Immature natural killer cell (primary cell): ENCODE results near the gene MRPL16. TPM values are rescaled to one million over a fixed set of nuclear protein-coding genes. Genes with fewer than 3 reads are reported as not detected.
A peak's percentile ranks its signal among the peaks of the same experiment; 100 is the strongest.
"Not testable (repeated sequence)": the region's sequence is repeated elsewhere in the genome, so short reads cannot be mapped to it uniquely, and the experiment has no call there.

Experiments used
- DNase-seq, 3 donors: peaks; one replicate each; pipeline ENCODE4 v3.0.0; 2022; ENCODE audit warnings: mixed read lengths in 1 of 3
- H3K27ac Mint-ChIP-seq, 6 donors: one replicate each; pipeline ENCODE4 v1.8.0; 2020; ENCODE audit warnings: mixed read lengths in 6 of 6, mild to moderate bottlenecking in 5 of 6, inconsistent platforms in 4 of 6, moderate library complexity in 3 of 6
- H3K27me3 Mint-ChIP-seq, 3 donors: one replicate each; pipeline ENCODE4 v1.8.0; 2020 to 2021; ENCODE audit warnings: low read depth in 3 of 3, mild to moderate bottlenecking in 3 of 3, mixed read lengths in 3 of 3, moderate library complexity in 3 of 3, inconsistent platforms in 1 of 3
- H3K36me3 Mint-ChIP-seq, 3 donors: one replicate each; pipeline ENCODE4 v1.8.0; 2020; ENCODE audit warnings: mixed read lengths in 3 of 3, inconsistent platforms in 2 of 3, mild to moderate bottlenecking in 2 of 3
- H3K4me1 Mint-ChIP-seq, 2 donors: one replicate each; pipeline ENCODE4 v1.8.0; 2020; ENCODE audit warnings: inconsistent platforms in 2 of 2, mild to moderate bottlenecking in 2 of 2, mixed read lengths in 2 of 2, moderate library complexity in 1 of 2
- H3K4me3 Mint-ChIP-seq, 5 donors: one replicate each; pipeline ENCODE4 v1.8.0; 2020; ENCODE audit warnings: mild to moderate bottlenecking in 5 of 5, mixed read lengths in 5 of 5, inconsistent platforms in 3 of 5, moderate library complexity in 3 of 5
- H3K9me3 Mint-ChIP-seq, 6 donors: one replicate each; pipeline ENCODE4 v1.8.0; 2020; ENCODE audit warnings: mild to moderate bottlenecking in 6 of 6, mixed read lengths in 6 of 6, inconsistent platforms in 4 of 6, moderate library complexity in 3 of 6
- polyA plus RNA-seq, 3 donors: library from polyadenylated mRNA; unstranded; fragments of 300-500 nt; fragmentation: Illumina TruSeq; gene quantifications; one replicate each; pipeline ENCODE4 v1.2.3, GENCODE V29; 2021

The MRPL16 gene
- polyA plus RNA-seq, 3 donors from 2014 or later: 64.1 to 77.5 (median 68.7) TPM

GRCh38 chr11:59833602-59834001, 23.0 kb upstream of the MRPL16 start:
- H3K36me3 Mint-ChIP-seq: no peaks in the 10 kb centered on the region
- H3K4me3 Mint-ChIP-seq: no peak overlapping the region
- H3K4me1 Mint-ChIP-seq: no peaks in the 10 kb centered on the region

GRCh38 chr11:59829358-59829757, 18.8 kb upstream of the MRPL16 start:
- DNase-seq: no peak
- H3K4me3 Mint-ChIP-seq: no peak overlapping the region
- no peaks in the 10 kb centered on the region for H3K9me3 Mint-ChIP-seq

More at GRCh38 chr11:59833602-59834001, 23.0 kb upstream of the MRPL16 start:
- no peak for DNase-seq
- H3K27me3 Mint-ChIP-seq: peaks cover 2 to 6% (median 5%) of the 10 kb centered on the region in 3 donors
- H3K27ac Mint-ChIP-seq: no peak overlapping the region
- H3K9me3 Mint-ChIP-seq: no peaks in the 10 kb centered on the region

GRCh38 chr11:59822989-59823566, 12.5 kb upstream of the MRPL16 start:
- Mint-ChIP-seq H3K4me3 (peak overlapping the region in 1 of 5 donors; percentile 8), H3K36me3 (no peaks in the 10 kb centered on the region), H3K4me1 (peaks cover 2 to 14% of the 10 kb centered on the region in 2 donors), H3K27me3 (peaks cover 0 to 3% (median 0%) of the 10 kb centered on the region in 3 donors), H3K9me3 (no peaks in the 10 kb centered on the region), H3K27ac (no peak overlapping the region)
- DNase-seq: peak in 2 of 3 donors; percentile 22 to 34

More at GRCh38 chr11:59829358-59829757, 18.8 kb upstream of the MRPL16 start:
- Mint-ChIP-seq H3K36me3 (no peaks in the 10 kb centered on the region), H3K4me1 (no peaks in the 10 kb centered on the region), H3K27ac (no peak overlapping the region), H3K27me3 (peaks cover 0 to 3% (median 2%) of the 10 kb centered on the region in 3 donors)

GRCh38 chr11:59818572-59818971, 8.0 kb upstream of the MRPL16 start:
- Mint-ChIP-seq H3K4me3 (no peak overlapping the region), H3K27ac (no peak overlapping the region), H3K9me3 (no peaks in the 10 kb centered on the region), H3K27me3 (peaks cover 0 to 5% (median 0%) of the 10 kb centered on the region in 3 donors), H3K4me1 (peaks cover 6 to 21% of the 10 kb centered on the region in 2 donors), H3K36me3 (no peaks in the 10 kb centered on the region)
- DNase-seq: no peak

- not testable (repeated sequence) for H3K27ac Mint-ChIP-seq, H3K4me3 Mint-ChIP-seq, H3K36me3 Mint-ChIP-seq
These were observed 5.9 kb upstream of the MRPL16 start for GRCh38 chr11:59816434-59816833.

GRCh38 chr11:59815754-59816153, 5.2 kb upstream of the MRPL16 start:
- H3K4me3 Mint-ChIP-seq: no peak overlapping the region
- H3K36me3 Mint-ChIP-seq: no peaks in the 10 kb centered on the region
- no peak overlapping the region for H3K27ac Mint-ChIP-seq
- peaks cover 11 to 22% of the 10 kb centered on the region in 2 donors for H3K4me1 Mint-ChIP-seq
- no peak for DNase-seq
- peaks cover under 1 to 9% (median 4%) of the 10 kb centered on the region in 3 donors for H3K27me3 Mint-ChIP-seq
- no peaks in the 10 kb centered on the region for H3K9me3 Mint-ChIP-seq

More at GRCh38 chr11:59816434-59816833, 5.9 kb upstream of the MRPL16 start:
- peaks cover 6 to 15% of the 10 kb centered on the region in 2 donors for H3K4me1 Mint-ChIP-seq
- not testable (repeated sequence) for H3K27me3 Mint-ChIP-seq, DNase-seq, H3K9me3 Mint-ChIP-seq

GRCh38 chr11:59814021-59814420, 3.4 kb upstream of the MRPL16 start:
- peaks cover 24 to 37% of the 10 kb centered on the region in 2 donors for H3K4me1 Mint-ChIP-seq
- H3K9me3 Mint-ChIP-seq: no peaks in the 10 kb centered on the region
- H3K4me3 Mint-ChIP-seq: peak overlapping the region; percentile 7 to 51 (median 26)
- no peak for DNase-seq
- peak overlapping the region in 1 of 6 donors; percentile 40 for H3K27ac Mint-ChIP-seq
- no peaks in the 10 kb centered on the region for H3K36me3 Mint-ChIP-seq
- peaks cover 2 to 12% (median 11%) of the 10 kb centered on the region in 3 donors for H3K27me3 Mint-ChIP-seq

- no peak for DNase-seq
- H3K36me3 Mint-ChIP-seq: no peaks in the 10 kb centered on the region
- H3K27me3 Mint-ChIP-seq: peaks cover 2 to 12% (median 11%) of the 10 kb centered on the region in 3 donors
- peaks cover 28 to 37% of the 10 kb centered on the region in 2 donors for H3K4me1 Mint-ChIP-seq
- peak overlapping the region in 1 of 5 donors; percentile 40 for H3K4me3 Mint-ChIP-seq
- no peaks in the 10 kb centered on the region for H3K9me3 Mint-ChIP-seq
- H3K27ac Mint-ChIP-seq: no peak overlapping the region
These were observed 2.8 kb upstream of the MRPL16 start for GRCh38 chr11:59813364-59813763.

GRCh38 chr11:59812220-59812619, 1.6 kb upstream of the MRPL16 start:
- no peak for DNase-seq
- H3K27ac Mint-ChIP-seq: no peak overlapping the region
- peaks cover 0 to under 1% (median 0%) of the 10 kb centered on the region in 3 donors for H3K36me3 Mint-ChIP-seq
- no peaks in the 10 kb centered on the region for H3K9me3 Mint-ChIP-seq
- peaks cover 2 to 12% (median 11%) of the 10 kb centered on the region in 3 donors for H3K27me3 Mint-ChIP-seq
- H3K4me1 Mint-ChIP-seq: peaks cover 28 to 37% of the 10 kb centered on the region in 2 donors
- peak overlapping the region in 3 of 5 donors; percentile 18 to 28 (median 23) for H3K4me3 Mint-ChIP-seq

GRCh38 chr11:59810911-59811259, 307 bp upstream of the MRPL16 start:
- Mint-ChIP-seq H3K36me3 (peaks cover 3 to 11% (median 9%) of the 10 kb centered on the region in 3 donors), H3K27ac (peak overlapping the region; percentile 83 to 91 (median 88)), H3K9me3 (no peaks in the 10 kb centered on the region), H3K27me3 (peaks cover 6 to 11% (median 8%) of the 10 kb centered on the region in 3 donors), H3K4me1 (peaks cover 28 to 37% of the 10 kb centered on the region in 2 donors), H3K4me3 (peak overlapping the region; percentile 90 to 95 (median 91))
- no peak for DNase-seq

GRCh38 chr11:59807047-59807610, 3.4 kb downstream of the MRPL16 start:
- DNase-seq: no peak
- Mint-ChIP-seq H3K27me3 (peaks cover 6 to 9% (median 8%) of the 10 kb centered on the region in 3 donors), H3K4me1 (peaks cover 23 to 37% of the 10 kb centered on the region in 2 donors), H3K4me3 (no peak overlapping the region), H3K27ac (peak overlapping the region in 1 of 6 donors; percentile 84), H3K36me3 (peaks cover 6 to 15% (median 9%) of the 10 kb centered on the region in 3 donors), H3K9me3 (no peaks in the 10 kb centered on the region)

- H3K9me3 Mint-ChIP-seq: no peaks in the 10 kb centered on the region
- no peak overlapping the region for H3K27ac Mint-ChIP-seq
These were observed 6.5 kb downstream of the MRPL16 start for GRCh38 chr11:59804061-59804460.

GRCh38 chr11:59802639-59803176, 7.9 kb downstream of the MRPL16 start:
- H3K4me3 Mint-ChIP-seq: no peak overlapping the region
- peaks cover 0 to 7% of the 10 kb centered on the region in 2 donors for H3K4me1 Mint-ChIP-seq
- peaks cover 13 to 28% (median 15%) of the 10 kb centered on the region in 3 donors for H3K36me3 Mint-ChIP-seq

More at GRCh38 chr11:59804061-59804460, 6.5 kb downstream of the MRPL16 start:
- Mint-ChIP-seq H3K27me3 (peaks cover 0 to 3% (median 2%) of the 10 kb centered on the region in 3 donors), H3K36me3 (peaks cover 9 to 25% (median 12%) of the 10 kb centered on the region in 3 donors), H3K4me3 (no peak overlapping the region), H3K4me1 (peaks cover 4 to 15% of the 10 kb centered on the region in 2 donors)
- no peak for DNase-seq

More at GRCh38 chr11:59802639-59803176, 7.9 kb downstream of the MRPL16 start:
- DNase-seq: peak; percentile 46 to 62 (median 62)
- H3K9me3 Mint-ChIP-seq: no peaks in the 10 kb centered on the region
- H3K27ac Mint-ChIP-seq: peak overlapping the region in 1 of 6 donors; percentile 36
- H3K27me3 Mint-ChIP-seq: peaks cover 0 to 3% (median 2%) of the 10 kb centered on the region in 3 donors
